OCI-LY1 (cell line): Measurements from ENCODE around the gene PERCC1.

Experiments used
- H2AFZ ChIP-seq: fragments of 200-600 bp; sonication (generic), shearing (Covaris generic); 2 replicates; pipeline ENCODE4 v1.6.0; 2014; ENCODE audit warnings: antibody characterized with exemption, mild to moderate bottlenecking, low read length
- H3F3A ChIP-seq: fragments of 200-600 bp; sonication (generic), shearing (Covaris generic); 2 replicates; pipeline ENCODE4 v1.6.0; 2014; ENCODE audit warnings: mild to moderate bottlenecking, antibody characterized with exemption, low read length, moderate library complexity; ENCODE audit not compliant: insufficient read depth
- H3K27ac ChIP-seq: fragments of 200-600 bp; sonication (generic); 2 replicates; pipeline ENCODE4 v1.5.1; 2014; ENCODE audit warnings: low read length, mixed run types, mild to moderate bottlenecking, low read depth; ENCODE audit not compliant: poor library complexity, severe bottlenecking
- H3K27me3 ChIP-seq: fragments of 200-600 bp; sonication (generic); 2 replicates; pipeline ENCODE4 v1.6.0; 2014; ENCODE audit warnings: antibody characterized with exemption, mild to moderate bottlenecking, low read length, moderate library complexity; ENCODE audit not compliant: insufficient read depth
- H3K36me3 ChIP-seq: fragments of 200-600 bp; sonication (generic); 2 replicates; pipeline ENCODE4 v1.6.1; 2014; ENCODE audit warnings: mild to moderate bottlenecking, antibody characterized with exemption, low read length, moderate library complexity, mixed read lengths; ENCODE audit not compliant: insufficient read depth
- H3K4me1 ChIP-seq: fragments of 200-600 bp; sonication (generic); 2 replicates; pipeline ENCODE4 v1.5.1; 2014; ENCODE audit warnings: mild to moderate bottlenecking, low read length, moderate library complexity; ENCODE audit not compliant: insufficient read depth, severe bottlenecking
- H3K4me2 ChIP-seq: fragments of 200-600 bp; sonication (generic), shearing (Covaris generic); 2 replicates; pipeline ENCODE4 v1.6.1; 2014; ENCODE audit warnings: low read length
- H3K4me3 ChIP-seq: fragments of 200-600 bp; sonication (generic); 2 replicates; pipeline ENCODE4 v1.5.1; 2014; ENCODE audit warnings: low read length, low read depth, mild to moderate bottlenecking, mixed read lengths; ENCODE audit not compliant: poor library complexity, severe bottlenecking
- H3K79me2 ChIP-seq: fragments of 200-600 bp; shearing (Covaris generic); 2 replicates; pipeline ENCODE4 v1.6.1; 2016; ENCODE audit warnings: mixed run types, low read length, mixed read lengths; ENCODE audit not compliant: insufficient read depth
- H3K9ac ChIP-seq: fragments of 200-600 bp; sonication (generic), shearing (Covaris generic); 2 replicates; pipeline ENCODE4 v1.6.1; 2014; ENCODE audit warnings: mild to moderate bottlenecking, low read length, mixed read lengths
- H3K9me2 ChIP-seq: fragments of 200-600 bp; sonication (generic), shearing (Covaris generic); 2 replicates; pipeline ENCODE4 v1.6.1; 2014; ENCODE audit warnings: low read depth, mild to moderate bottlenecking, low read length, mixed read lengths
- H3K9me3 ChIP-seq: fragments of 200-600 bp; shearing (Covaris generic); 2 replicates; pipeline ENCODE4 v1.6.1; 2014; ENCODE audit warnings: low read length, mixed read lengths
- H4K20me1 ChIP-seq: fragments of 200-600 bp; sonication (generic), shearing (Covaris generic); 2 replicates; pipeline ENCODE4 v1.6.0; 2016; ENCODE audit warnings: mild to moderate bottlenecking, low read length; ENCODE audit not compliant: insufficient read depth
- EZH2 ChIP-seq: fragments of 200-600 bp; sonication (generic), shearing (Covaris generic); IDR thresholded peaks from 2 replicates; pipeline ENCODE4 v1.8.0; 2017; ENCODE audit warnings: borderline replicate concordance, mixed run types, mild to moderate bottlenecking, antibody characterized with exemption, low read length, moderate library complexity, mixed read lengths
- TF ChIP-seq, protein P1 (sequence below): fragments of 200-600 bp; sonication (generic), shearing (Covaris generic); IDR thresholded peaks from 2 replicates; pipeline ENCODE4 v1.5.1; 2017; ENCODE audit warnings: mild to moderate bottlenecking, antibody characterized with exemption, low read length, moderate library complexity, mixed read lengths

The PERCC1 gene

DNA sequence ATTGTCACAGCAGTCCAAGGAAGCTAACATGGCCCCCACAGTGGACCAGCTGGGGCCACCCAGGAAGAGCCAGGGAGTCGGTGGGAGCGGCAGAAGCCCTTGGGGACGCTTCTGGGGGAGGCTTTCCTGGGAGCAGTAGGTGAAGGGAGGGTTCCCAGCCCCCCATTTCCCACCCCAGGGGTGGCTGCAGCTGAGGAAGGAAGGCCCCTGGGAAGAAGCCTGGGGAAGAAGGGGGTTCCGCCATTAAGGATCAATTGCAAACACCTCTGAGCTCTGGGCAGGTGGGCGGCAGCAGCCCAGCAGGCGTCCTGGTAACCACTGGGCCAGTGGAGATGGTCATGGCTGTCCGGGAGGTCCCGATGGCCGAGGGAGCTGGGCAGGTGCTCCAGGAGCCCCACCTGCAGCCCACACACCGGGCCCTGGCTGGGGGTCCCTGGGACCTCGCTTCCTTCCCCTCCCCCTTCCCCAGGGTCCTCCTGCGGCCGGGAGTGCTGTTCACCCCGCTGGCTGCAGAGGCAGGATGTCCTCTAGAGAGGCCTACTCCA is 592 bp upstream of the PERCC1 start:
- Histone ChIP-seq H3F3A (no peaks in the 10 kb centered on the region), H3K27me3 (peaks cover 17% of the 10 kb centered on the region), H3K36me3 (no peaks in the 10 kb centered on the region), H3K9me3 (no peaks in the 10 kb centered on the region), H4K20me1 (no peaks in the 10 kb centered on the region), H3K9me2 (no peaks in the 10 kb centered on the region), H3K9ac (no peak overlapping the region), H3K79me2 (no peaks in the 10 kb centered on the region), H3K27ac (no peak overlapping the region), H2AFZ (no peak overlapping the region), H3K4me1 (no peaks in the 10 kb centered on the region), H3K4me2 (no peak overlapping the region), H3K4me3 (no peak overlapping the region)
- TF ChIP-seq, protein P1, sequence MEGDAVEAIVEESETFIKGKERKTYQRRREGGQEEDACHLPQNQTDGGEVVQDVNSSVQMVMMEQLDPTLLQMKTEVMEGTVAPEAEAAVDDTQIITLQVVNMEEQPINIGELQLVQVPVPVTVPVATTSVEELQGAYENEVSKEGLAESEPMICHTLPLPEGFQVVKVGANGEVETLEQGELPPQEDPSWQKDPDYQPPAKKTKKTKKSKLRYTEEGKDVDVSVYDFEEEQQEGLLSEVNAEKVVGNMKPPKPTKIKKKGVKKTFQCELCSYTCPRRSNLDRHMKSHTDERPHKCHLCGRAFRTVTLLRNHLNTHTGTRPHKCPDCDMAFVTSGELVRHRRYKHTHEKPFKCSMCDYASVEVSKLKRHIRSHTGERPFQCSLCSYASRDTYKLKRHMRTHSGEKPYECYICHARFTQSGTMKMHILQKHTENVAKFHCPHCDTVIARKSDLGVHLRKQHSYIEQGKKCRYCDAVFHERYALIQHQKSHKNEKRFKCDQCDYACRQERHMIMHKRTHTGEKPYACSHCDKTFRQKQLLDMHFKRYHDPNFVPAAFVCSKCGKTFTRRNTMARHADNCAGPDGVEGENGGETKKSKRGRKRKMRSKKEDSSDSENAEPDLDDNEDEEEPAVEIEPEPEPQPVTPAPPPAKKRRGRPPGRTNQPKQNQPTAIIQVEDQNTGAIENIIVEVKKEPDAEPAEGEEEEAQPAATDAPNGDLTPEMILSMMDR = no peak
- TF ChIP-seq EZH2 = no peak

DNA sequence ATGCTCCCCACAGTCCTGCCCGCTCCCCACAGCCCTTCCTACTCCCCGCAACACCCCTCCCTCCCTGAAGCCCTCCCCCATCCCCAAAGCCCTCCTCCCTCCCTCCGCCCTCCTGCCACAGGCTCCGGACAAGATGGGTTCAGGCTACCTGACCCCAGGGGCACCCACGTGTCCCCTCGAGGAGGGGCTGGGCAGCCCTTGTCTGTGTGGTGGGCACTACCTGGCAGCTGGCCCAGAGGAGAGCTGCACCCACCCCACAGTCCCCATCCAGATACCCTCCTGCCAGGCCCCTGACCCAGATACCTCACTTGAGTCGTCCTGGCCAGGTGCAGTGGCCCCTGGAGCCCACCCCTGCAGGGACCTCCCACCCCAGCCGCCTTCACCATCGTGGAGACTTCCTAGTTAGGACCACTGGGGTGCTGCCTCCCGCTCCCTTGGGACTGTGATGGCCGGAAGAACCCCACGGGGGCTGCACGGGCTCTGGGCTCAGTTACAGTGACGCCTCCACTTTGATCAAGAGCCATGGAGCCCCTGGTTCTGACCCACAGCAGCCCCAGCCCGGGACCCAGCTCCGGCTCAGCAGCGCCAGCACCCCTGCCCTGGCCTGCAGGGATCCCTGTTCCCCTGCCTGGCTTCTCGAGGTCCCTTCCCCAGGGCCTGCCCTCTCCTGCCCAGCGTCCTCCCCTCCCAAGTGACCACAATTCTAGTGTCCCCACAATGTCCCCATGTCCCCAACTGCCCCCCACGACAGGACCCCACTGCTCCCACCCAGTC is 806 bp downstream of the PERCC1 start:
- Histone ChIP-seq H3K27ac (no peak overlapping the region), H3K9me3 (no peaks in the 10 kb centered on the region), H3K9me2 (no peaks in the 10 kb centered on the region), H3K4me3 (no peak overlapping the region), H3K9ac (no peak overlapping the region), H3K27me3 (peaks cover 14% of the 10 kb centered on the region), H3K4me1 (no peaks in the 10 kb centered on the region), H2AFZ (no peak overlapping the region), H3F3A (no peaks in the 10 kb centered on the region), H3K79me2 (no peaks in the 10 kb centered on the region), H4K20me1 (no peaks in the 10 kb centered on the region), H3K36me3 (no peaks in the 10 kb centered on the region), H3K4me2 (no peak overlapping the region)
- TF ChIP-seq, protein P1 = no peak
- no peak for TF ChIP-seq EZH2

DNA sequence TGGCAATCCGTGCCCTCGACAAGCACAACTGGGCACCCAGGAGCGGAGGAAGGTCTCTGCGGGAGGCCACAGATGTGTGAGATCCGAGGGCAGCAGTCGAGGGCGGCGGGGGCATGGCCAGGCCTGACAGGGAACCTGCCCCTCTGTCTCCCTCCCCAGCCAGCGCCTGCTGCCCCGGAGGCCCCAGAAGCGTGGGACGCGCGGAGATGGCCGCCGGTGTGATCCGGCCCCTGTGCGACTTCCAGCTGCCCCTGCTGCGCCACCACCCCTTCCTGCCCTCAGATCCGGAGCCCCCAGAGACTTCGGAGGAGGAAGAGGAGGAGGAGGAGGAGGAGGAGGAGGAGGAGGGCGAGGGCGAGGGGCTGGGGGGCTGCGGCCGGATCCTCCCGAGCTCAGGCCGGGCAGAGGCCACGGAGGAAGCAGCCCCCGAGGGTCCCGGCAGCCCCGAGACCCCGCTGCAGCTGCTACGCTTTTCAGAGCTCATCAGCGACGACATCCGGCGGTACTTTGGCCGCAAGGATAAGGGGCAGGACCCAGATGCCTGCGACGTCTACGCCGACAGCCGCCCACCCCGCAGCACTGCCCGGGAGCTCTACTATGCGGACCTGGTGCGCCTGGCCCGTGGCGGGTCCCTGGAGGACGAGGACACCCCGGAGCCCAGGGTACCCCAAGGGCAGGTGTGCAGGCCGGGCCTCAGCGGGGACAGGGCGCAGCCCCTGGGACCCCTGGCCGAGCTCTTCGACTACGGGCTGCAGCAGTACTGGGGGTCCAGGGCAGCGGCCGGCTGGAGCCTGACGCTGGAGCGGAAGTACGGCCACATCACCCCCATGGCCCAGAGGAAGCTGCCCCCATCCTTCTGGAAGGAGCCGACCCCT is 1.7 kb downstream of the PERCC1 start:
- Histone ChIP-seq H3K4me1 (no peaks in the 10 kb centered on the region), H3K27me3 (peaks cover 4% of the 10 kb centered on the region; the same call in 1 of the 2 replicates), H3K9ac (no peak overlapping the region), H3K79me2 (no peaks in the 10 kb centered on the region), H3K4me3 (no peak overlapping the region), H3K9me3 (no peaks in the 10 kb centered on the region), H3K4me2 (no peak overlapping the region), H3K36me3 (no peaks in the 10 kb centered on the region), H4K20me1 (no peaks in the 10 kb centered on the region), H3F3A (no peaks in the 10 kb centered on the region), H2AFZ (no peak overlapping the region), H3K9me2 (no peaks in the 10 kb centered on the region), H3K27ac (no peak overlapping the region)
- TF ChIP-seq EZH2 = no peak
- TF ChIP-seq, protein P1 = no peak
